OCI-LY1 (cell line): ENCODE measurements around the gene HDAC11.
A peak's percentile ranks its signal among the peaks of the same experiment; 100 is the strongest.
"Not testable (repeated sequence)": the region's sequence is repeated elsewhere in the genome, so short reads cannot be mapped to it uniquely, and the experiment has no call there.

Source experiments
- H2AFZ ChIP-seq: fragments of 200-600 bp; sonication (generic), shearing (Covaris generic); 2 replicates; pipeline ENCODE4 v1.6.0; 2014; ENCODE audit warnings: antibody characterized with exemption, mild to moderate bottlenecking, low read length
- H3F3A ChIP-seq: fragments of 200-600 bp; sonication (generic), shearing (Covaris generic); 2 replicates; pipeline ENCODE4 v1.6.0; 2014; ENCODE audit warnings: mild to moderate bottlenecking, antibody characterized with exemption, low read length, moderate library complexity; ENCODE audit not compliant: insufficient read depth
- H3K27ac ChIP-seq: fragments of 200-600 bp; sonication (generic); 2 replicates; pipeline ENCODE4 v1.5.1; 2014; ENCODE audit warnings: low read length, mixed run types, mild to moderate bottlenecking, low read depth; ENCODE audit not compliant: poor library complexity, severe bottlenecking
- H3K27me3 ChIP-seq: fragments of 200-600 bp; sonication (generic); 2 replicates; pipeline ENCODE4 v1.6.0; 2014; ENCODE audit warnings: antibody characterized with exemption, mild to moderate bottlenecking, low read length, moderate library complexity; ENCODE audit not compliant: insufficient read depth
- H3K36me3 ChIP-seq: fragments of 200-600 bp; sonication (generic); 2 replicates; pipeline ENCODE4 v1.6.1; 2014; ENCODE audit warnings: mild to moderate bottlenecking, antibody characterized with exemption, low read length, moderate library complexity, mixed read lengths; ENCODE audit not compliant: insufficient read depth
- H3K4me1 ChIP-seq: fragments of 200-600 bp; sonication (generic); 2 replicates; pipeline ENCODE4 v1.5.1; 2014; ENCODE audit warnings: mild to moderate bottlenecking, low read length, moderate library complexity; ENCODE audit not compliant: insufficient read depth, severe bottlenecking
- H3K4me2 ChIP-seq: fragments of 200-600 bp; sonication (generic), shearing (Covaris generic); 2 replicates; pipeline ENCODE4 v1.6.1; 2014; ENCODE audit warnings: low read length
- H3K4me3 ChIP-seq: fragments of 200-600 bp; sonication (generic); 2 replicates; pipeline ENCODE4 v1.5.1; 2014; ENCODE audit warnings: low read length, low read depth, mild to moderate bottlenecking, mixed read lengths; ENCODE audit not compliant: poor library complexity, severe bottlenecking
- H3K79me2 ChIP-seq: fragments of 200-600 bp; shearing (Covaris generic); 2 replicates; pipeline ENCODE4 v1.6.1; 2016; ENCODE audit warnings: mixed run types, low read length, mixed read lengths; ENCODE audit not compliant: insufficient read depth
- H3K9ac ChIP-seq: fragments of 200-600 bp; sonication (generic), shearing (Covaris generic); 2 replicates; pipeline ENCODE4 v1.6.1; 2014; ENCODE audit warnings: mild to moderate bottlenecking, low read length, mixed read lengths
- H3K9me2 ChIP-seq: fragments of 200-600 bp; sonication (generic), shearing (Covaris generic); 2 replicates; pipeline ENCODE4 v1.6.1; 2014; ENCODE audit warnings: low read depth, mild to moderate bottlenecking, low read length, mixed read lengths
- H3K9me3 ChIP-seq: fragments of 200-600 bp; shearing (Covaris generic); 2 replicates; pipeline ENCODE4 v1.6.1; 2014; ENCODE audit warnings: low read length, mixed read lengths
- H4K20me1 ChIP-seq: fragments of 200-600 bp; sonication (generic), shearing (Covaris generic); 2 replicates; pipeline ENCODE4 v1.6.0; 2016; ENCODE audit warnings: mild to moderate bottlenecking, low read length; ENCODE audit not compliant: insufficient read depth
- EZH2 ChIP-seq: fragments of 200-600 bp; sonication (generic), shearing (Covaris generic); IDR thresholded peaks from 2 replicates; pipeline ENCODE4 v1.8.0; 2017; ENCODE audit warnings: borderline replicate concordance, mixed run types, mild to moderate bottlenecking, antibody characterized with exemption, low read length, moderate library complexity, mixed read lengths
- TF ChIP-seq, protein P1 (sequence below): fragments of 200-600 bp; sonication (generic), shearing (Covaris generic); IDR thresholded peaks from 2 replicates; pipeline ENCODE4 v1.5.1; 2017; ENCODE audit warnings: mild to moderate bottlenecking, antibody characterized with exemption, low read length, moderate library complexity, mixed read lengths

Gene HDAC11, protein sequence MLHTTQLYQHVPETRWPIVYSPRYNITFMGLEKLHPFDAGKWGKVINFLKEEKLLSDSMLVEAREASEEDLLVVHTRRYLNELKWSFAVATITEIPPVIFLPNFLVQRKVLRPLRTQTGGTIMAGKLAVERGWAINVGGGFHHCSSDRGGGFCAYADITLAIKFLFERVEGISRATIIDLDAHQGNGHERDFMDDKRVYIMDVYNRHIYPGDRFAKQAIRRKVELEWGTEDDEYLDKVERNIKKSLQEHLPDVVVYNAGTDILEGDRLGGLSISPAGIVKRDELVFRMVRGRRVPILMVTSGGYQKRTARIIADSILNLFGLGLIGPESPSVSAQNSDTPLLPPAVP

DNA sequence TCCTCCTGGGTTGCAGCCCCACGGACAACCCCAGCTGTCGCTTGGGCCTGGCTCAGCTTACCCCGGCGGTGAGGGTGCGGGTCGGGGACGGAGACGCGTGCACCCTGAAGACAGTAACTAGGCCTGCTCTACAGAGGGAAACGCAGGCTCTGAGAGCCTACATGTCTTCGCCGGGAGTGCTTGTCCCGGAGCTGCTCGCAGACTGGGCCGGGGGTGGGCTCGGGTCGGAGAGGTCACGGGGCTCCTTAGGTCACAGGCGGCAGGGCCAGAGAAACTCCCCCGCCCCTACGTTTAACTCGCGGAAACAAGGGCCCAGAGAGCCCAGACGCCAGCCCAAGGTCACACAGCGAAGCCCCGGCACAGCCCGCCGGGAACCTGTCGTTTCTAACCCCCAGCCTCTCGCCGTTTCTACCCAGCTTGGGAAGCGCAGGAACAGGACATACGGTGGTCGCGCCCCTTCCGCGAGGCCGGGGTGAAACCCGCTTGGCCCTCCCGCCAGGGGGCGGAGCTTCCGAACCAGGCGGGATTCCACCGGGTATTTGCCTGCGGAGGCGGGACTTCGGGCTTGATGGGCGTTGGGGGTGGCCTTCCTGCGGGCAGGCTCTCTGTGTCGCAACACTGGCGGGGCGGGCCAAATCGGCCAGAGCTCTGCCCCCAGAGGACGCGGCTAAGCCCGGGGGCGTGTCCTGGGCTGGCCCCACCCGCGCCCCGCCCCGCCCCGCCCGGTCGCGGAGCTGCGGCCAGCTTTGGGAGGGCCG lies at the start of gene HDAC11:
Gene HDAC11 (plus strand): TSS at position 725 of the 758 bp plus-strand sequence. CDS start 42 bp downstream, outside the sequence.
- no peak within 1 kb of the TSS for H3K27ac ChIP-seq

DNA sequence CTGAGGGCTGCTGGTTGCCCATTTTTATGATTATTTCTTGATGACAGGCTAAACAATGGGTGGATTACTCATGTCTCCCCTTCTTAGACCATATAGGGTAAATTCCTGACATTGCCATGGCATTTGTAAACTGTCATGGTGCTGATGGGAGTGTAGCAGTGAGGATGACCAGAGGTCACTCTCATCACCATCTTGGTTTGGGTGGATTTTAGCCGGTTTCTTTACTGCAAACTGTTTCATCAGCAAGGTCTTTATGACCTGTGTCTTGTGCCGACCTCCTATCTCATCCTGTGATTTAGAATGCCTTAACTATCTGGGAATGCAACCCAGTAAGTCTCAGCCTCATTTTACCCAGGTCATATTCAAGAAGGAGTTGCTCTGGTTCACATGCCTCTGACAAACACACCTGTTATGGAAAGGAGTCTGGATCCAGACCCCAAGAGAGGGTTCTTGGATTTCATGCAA lies 49.7 kb upstream of the HDAC11 start:
- H3K4me3 ChIP-seq, H3K36me3 ChIP-seq, H3K79me2 ChIP-seq, H3K9me3 ChIP-seq, H3K9ac ChIP-seq, H3K4me2 ChIP-seq, H3K9me2 ChIP-seq, H2AFZ ChIP-seq, H3F3A ChIP-seq, H4K20me1 ChIP-seq, H3K27ac ChIP-seq, H3K27me3 ChIP-seq: not testable (repeated sequence)
- H3K4me1 ChIP-seq = peaks cover 16% of the 10 kb centered on the region

More for the DNA sequence above, at the start of gene HDAC11:
- peak within 1 kb of the TSS; percentile 68 for H3K9ac ChIP-seq
- no peaks in the 10 kb centered on the region for H3K36me3 ChIP-seq
- 0 out of 2 replicates have a peak, but pooled peaks cover 3% of the 10 kb centered on the region for H3K27me3 ChIP-seq
- H3K9me2 ChIP-seq = no peaks in the 10 kb centered on the region
- no peaks in the 10 kb centered on the region for H4K20me1 ChIP-seq
- no peaks in the 10 kb centered on the region for H3F3A ChIP-seq
- no peaks in the 10 kb centered on the region for H3K79me2 ChIP-seq
- TF ChIP-seq, protein P1, sequence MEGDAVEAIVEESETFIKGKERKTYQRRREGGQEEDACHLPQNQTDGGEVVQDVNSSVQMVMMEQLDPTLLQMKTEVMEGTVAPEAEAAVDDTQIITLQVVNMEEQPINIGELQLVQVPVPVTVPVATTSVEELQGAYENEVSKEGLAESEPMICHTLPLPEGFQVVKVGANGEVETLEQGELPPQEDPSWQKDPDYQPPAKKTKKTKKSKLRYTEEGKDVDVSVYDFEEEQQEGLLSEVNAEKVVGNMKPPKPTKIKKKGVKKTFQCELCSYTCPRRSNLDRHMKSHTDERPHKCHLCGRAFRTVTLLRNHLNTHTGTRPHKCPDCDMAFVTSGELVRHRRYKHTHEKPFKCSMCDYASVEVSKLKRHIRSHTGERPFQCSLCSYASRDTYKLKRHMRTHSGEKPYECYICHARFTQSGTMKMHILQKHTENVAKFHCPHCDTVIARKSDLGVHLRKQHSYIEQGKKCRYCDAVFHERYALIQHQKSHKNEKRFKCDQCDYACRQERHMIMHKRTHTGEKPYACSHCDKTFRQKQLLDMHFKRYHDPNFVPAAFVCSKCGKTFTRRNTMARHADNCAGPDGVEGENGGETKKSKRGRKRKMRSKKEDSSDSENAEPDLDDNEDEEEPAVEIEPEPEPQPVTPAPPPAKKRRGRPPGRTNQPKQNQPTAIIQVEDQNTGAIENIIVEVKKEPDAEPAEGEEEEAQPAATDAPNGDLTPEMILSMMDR = no peak
- TF ChIP-seq EZH2 = no peak
- peak within 1 kb of the TSS; percentile 66 for H3K4me2 ChIP-seq
- H3K4me1 ChIP-seq = peaks cover 12% of the 10 kb centered on the region
- peak within 1 kb of the TSS; percentile 70 for H3K4me3 ChIP-seq
- H3K9me3 ChIP-seq = no peaks in the 10 kb centered on the region
- peak within 1 kb of the TSS; percentile 51; the same call in 1 of the 2 replicates for H2AFZ ChIP-seq

DNA sequence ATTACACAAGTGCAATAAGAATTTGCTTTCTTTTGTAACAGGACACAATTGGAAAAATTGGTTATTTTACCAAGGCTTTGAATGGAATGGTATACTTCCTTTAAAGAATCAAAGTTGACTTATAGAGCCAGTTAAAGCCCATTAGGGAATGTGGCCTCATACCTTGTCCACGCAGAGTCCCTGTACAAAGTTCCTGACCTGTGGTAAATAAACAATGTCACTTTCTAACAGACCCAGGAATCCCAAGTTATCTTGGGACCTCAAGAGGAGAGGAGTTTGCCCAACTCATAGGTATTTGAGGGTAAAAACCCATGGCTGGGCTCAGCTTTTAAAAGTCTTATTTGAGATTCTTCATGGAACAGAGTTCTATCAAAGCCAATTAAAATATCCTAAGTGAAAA lies 48.0 kb upstream of the HDAC11 start:
- H2AFZ ChIP-seq = no peak overlapping the region
- H3K4me3 ChIP-seq = no peak overlapping the region
- H3K4me2 ChIP-seq = no peak overlapping the region
- no peaks in the 10 kb centered on the region for H3K79me2 ChIP-seq
- H3K36me3 ChIP-seq = no peaks in the 10 kb centered on the region
- no peaks in the 10 kb centered on the region for H3K27me3 ChIP-seq
- no peak overlapping the region for H3K27ac ChIP-seq
- no peaks in the 10 kb centered on the region for H3K9me2 ChIP-seq
- peaks cover 16% of the 10 kb centered on the region for H3K4me1 ChIP-seq
- H3K9ac ChIP-seq = no peak overlapping the region
- no peaks in the 10 kb centered on the region for H3K9me3 ChIP-seq
- H3F3A ChIP-seq = no peaks in the 10 kb centered on the region
- no peak for TF ChIP-seq EZH2
- TF ChIP-seq, protein P1 = no peak
- H4K20me1 ChIP-seq = no peaks in the 10 kb centered on the region
